Lower leg skin (tissue), 3 donors: Measurements from ENCODE around the gene PAH.

ENCODE experiments used
- CTCF ChIP-seq, 3 donors: fragments of 450-650 bp; IDR thresholded peaks; one replicate each; pipeline ENCODE4 v1.5.1; 2016; ENCODE audit warnings: antibody characterized with exemption in 3 of 3, mild to moderate bottlenecking in 3 of 3, moderate library complexity in 2 of 3
- POLR2A ChIP-seq, 2 donors: fragments of 450-650 bp; IDR thresholded peaks; one replicate each; pipeline ENCODE4 v1.6.1; 2016 to 2017; ENCODE audit warnings: antibody characterized with exemption in 2 of 2, mild to moderate bottlenecking in 1 of 2, moderate library complexity in 1 of 2

GRCh38 chr12:102851246-102851645, 65.8 kb downstream of the PAH start:
- TF ChIP-seq POLR2A (IDR thresholded peaks at IDR 0.05) (no peak), CTCF (IDR thresholded peaks at IDR 0.05) (no peak)
